Non-pigmented ciliary epithelial cell (primary cell): ENCODE measurements around the gene IDI1.
"Not testable (repeated sequence)": the region's sequence is repeated elsewhere in the genome, so short reads cannot be mapped to it uniquely, and the experiment has no call there.

Experiments used
- DNase-seq: peaks from one replicate; pipeline ENCODE4 v3.0.0-alpha.2; 2010; ENCODE audit warnings: low read depth

The IDI1 gene

GRCh38 chr10:1048732-1049424 is at the start of gene IDI1:
Gene IDI1, minus strand, starts transcription at chr10:1049119. Its CDS starts 116 bp downstream, at chr10:1049003.
- DNase-seq = peak; percentile 91

- no peak for DNase-seq
These were observed 48.5 kb upstream of the IDI1 start for GRCh38 chr10:1097436-1097835.

- no peak for DNase-seq
These were observed 47.5 kb upstream of the IDI1 start for GRCh38 chr10:1096287-1096889.

GRCh38 chr10:1095498-1095897 is 46.6 kb upstream of the IDI1 start:
- no peak for DNase-seq

GRCh38 chr10:1094112-1095057 is 45.5 kb upstream of the IDI1 start:
- no peak for DNase-seq

- no peak for DNase-seq
These were observed 44.8 kb upstream of the IDI1 start for GRCh38 chr10:1093696-1094095.

- DNase-seq = no peak
These were observed 41.8 kb upstream of the IDI1 start for GRCh38 chr10:1090696-1091095.

- DNase-seq = no peak
These were observed 40.2 kb upstream of the IDI1 start for GRCh38 chr10:1089017-1089689.

- no peak for DNase-seq
These were observed 37.9 kb upstream of the IDI1 start for GRCh38 chr10:1086787-1087186.

- DNase-seq = no peak
These were observed 36.3 kb upstream of the IDI1 start for GRCh38 chr10:1085258-1085657.

GRCh38 chr10:1084011-1084950 is 35.4 kb upstream of the IDI1 start:
- DNase-seq = no peak

GRCh38 chr10:1083581-1083980 is 34.7 kb upstream of the IDI1 start:
- DNase-seq = no peak

- no peak for DNase-seq
These were observed 29.7 kb upstream of the IDI1 start for GRCh38 chr10:1078668-1079067.

- no peak for DNase-seq
These were observed 25.9 kb upstream of the IDI1 start for GRCh38 chr10:1074748-1075308.

- no peak for DNase-seq
These were observed 25.3 kb upstream of the IDI1 start for GRCh38 chr10:1074052-1074747.

GRCh38 chr10:1070919-1071318 is 22.0 kb upstream of the IDI1 start:
- DNase-seq = no peak

GRCh38 chr10:1068380-1069361 is 19.8 kb upstream of the IDI1 start:
- DNase-seq = no peak

- not testable (repeated sequence) for DNase-seq
These were observed 17.8 kb upstream of the IDI1 start for GRCh38 chr10:1066734-1067133.

GRCh38 chr10:1064964-1065247 is 16.0 kb upstream of the IDI1 start:
- DNase-seq = no peak
